ENCODE results near the gene KCNN3.
A peak's percentile ranks its signal among the peaks of the same experiment; 100 is the strongest.

The KCNN3 gene

GRCh38 chr1:154870734-154871133, 653 bp upstream of the KCNN3 start:
- no peak for DNase-seq (ENCODE audit: low spot score)
- TF ChIP-seq CTCF (IDR thresholded peaks at IDR 0.05; ENCODE audit: extremely low read depth, missing control alignments): no peak

- TF ChIP-seq CTCF (IDR thresholded peaks at IDR 0.05; ENCODE audit: extremely low read depth, missing control alignments): no peak
- DNase-seq (ENCODE audit: low spot score): no peak
These were observed 548 bp downstream of the KCNN3 start for GRCh38 chr1:154869351-154870114.

GRCh38 chr1:154867841-154868605, 2.1 kb downstream of the KCNN3 start:
- no peak for DNase-seq (ENCODE audit: low spot score)

GRCh38 chr1:154867064-154867825, 2.8 kb downstream of the KCNN3 start:
- DNase-seq (ENCODE audit: low spot score): peak; percentile 50
- no peak for TF ChIP-seq CTCF (IDR thresholded peaks at IDR 0.05; ENCODE audit: extremely low read depth, missing control alignments)

More at GRCh38 chr1:154867841-154868605, 2.1 kb downstream of the KCNN3 start:
- no peak for TF ChIP-seq CTCF (IDR thresholded peaks at IDR 0.05; ENCODE audit: extremely low read depth, missing control alignments)

- peak; percentile 52 for DNase-seq (ENCODE audit: low spot score)
- no peak for TF ChIP-seq CTCF (IDR thresholded peaks at IDR 0.05; ENCODE audit: extremely low read depth, missing control alignments)
These were observed 3.6 kb downstream of the KCNN3 start for GRCh38 chr1:154866257-154867063.

GRCh38 chr1:154865442-154866256, 4.4 kb downstream of the KCNN3 start:
- DNase-seq (ENCODE audit: low spot score): no peak
- TF ChIP-seq CTCF (IDR thresholded peaks at IDR 0.05; ENCODE audit: extremely low read depth, missing control alignments): no peak
